ENCODE measurements around the gene NPC2. TPM values are rescaled to one million over a fixed set of nuclear protein-coding genes. Genes with fewer than 3 reads are reported as not detected.

NPC2 gene
- polyA plus RNA-seq, 3 donors from 2014 or later: 86.3 to 128 (median 92.8) TPM

DNA sequence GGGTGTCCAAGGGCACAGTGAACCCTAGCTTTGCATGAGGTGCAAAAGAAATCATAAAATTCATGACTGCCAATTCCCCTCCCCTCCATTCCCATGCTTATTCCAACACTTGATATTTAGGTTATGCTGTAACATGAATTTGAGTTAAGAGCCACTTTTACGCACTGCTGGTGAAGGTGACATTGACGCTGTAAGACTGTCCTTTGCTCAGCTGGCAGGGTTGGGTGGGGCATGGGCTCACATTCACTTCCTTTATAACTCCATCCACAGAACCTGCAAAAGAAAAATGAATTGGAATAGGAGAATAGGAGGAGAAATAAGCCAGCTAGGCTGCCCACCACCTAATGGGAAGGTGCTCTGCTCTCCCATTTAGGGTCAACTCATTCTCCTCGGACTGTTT lies 6.9 kb downstream of the NPC2 start:
- Mint-ChIP-seq H3K27me3 (ENCODE audit: low read depth in 3 of 3) (peaks cover 0 to 2% (median 0%) of the 10 kb centered on the region in 3 donors), H3K36me3 (peaks cover 18 to 31% (median 26%) of the 10 kb centered on the region in 3 donors), H3K4me3 (no peak overlapping the region), H3K27ac (no peak overlapping the region), H3K9me3 (no peaks in the 10 kb centered on the region), H3K4me1 (no peaks in the 10 kb centered on the region)
- no peak for DNase-seq

- Mint-ChIP-seq H3K27me3 (ENCODE audit: low read depth in 3 of 3) (no peaks in the 10 kb centered on the region), H3K9me3 (no peaks in the 10 kb centered on the region), H3K27ac (no peak overlapping the region), H3K4me1 (no peaks in the 10 kb centered on the region), H3K36me3 (peaks cover 34 to 54% (median 43%) of the 10 kb centered on the region in 3 donors), H3K4me3 (no peak overlapping the region)
- no peak for DNase-seq
These were observed 9.8 kb downstream of the NPC2 start for GRCh38 chr14:74483321-74483720.

- Mint-ChIP-seq H3K4me1 (no peaks in the 10 kb centered on the region), H3K36me3 (peaks cover 34 to 60% (median 48%) of the 10 kb centered on the region in 3 donors), H3K9me3 (no peaks in the 10 kb centered on the region)
These were observed 10.5 kb downstream of the NPC2 start for GRCh38 chr14:74482571-74482970.

GRCh38 chr14:74480046-74480445 lies 13.1 kb downstream of the NPC2 start:
- H3K9me3 Mint-ChIP-seq: no peaks in the 10 kb centered on the region
- no peak overlapping the region for H3K4me3 Mint-ChIP-seq
- peaks cover 0 to 2% (median 0%) of the 10 kb centered on the region in 3 donors for H3K27me3 Mint-ChIP-seq (ENCODE audit: low read depth in 3 of 3)
- no peak for DNase-seq
- H3K27ac Mint-ChIP-seq: no peak overlapping the region
- no peaks in the 10 kb centered on the region for H3K4me1 Mint-ChIP-seq
- H3K36me3 Mint-ChIP-seq: peaks cover 42 to 66% (median 59%) of the 10 kb centered on the region in 3 donors

More at GRCh38 chr14:74482571-74482970, 10.5 kb downstream of the NPC2 start:
- no peak overlapping the region for H3K27ac Mint-ChIP-seq
- no peaks in the 10 kb centered on the region for H3K27me3 Mint-ChIP-seq (ENCODE audit: low read depth in 3 of 3)
- H3K4me3 Mint-ChIP-seq: no peak overlapping the region
- DNase-seq: no peak

GRCh38 chr14:74478996-74479635 lies 14.0 kb downstream of the NPC2 start:
- Mint-ChIP-seq H3K4me1 (no peaks in the 10 kb centered on the region), H3K27ac (no peak overlapping the region), H3K4me3 (no peak overlapping the region), H3K27me3 (ENCODE audit: low read depth in 3 of 3) (peaks cover 0 to 2% (median 0%) of the 10 kb centered on the region in 3 donors), H3K9me3 (no peaks in the 10 kb centered on the region), H3K36me3 (peaks cover 36 to 59% (median 52%) of the 10 kb centered on the region in 3 donors)
- DNase-seq: no peak

DNA sequence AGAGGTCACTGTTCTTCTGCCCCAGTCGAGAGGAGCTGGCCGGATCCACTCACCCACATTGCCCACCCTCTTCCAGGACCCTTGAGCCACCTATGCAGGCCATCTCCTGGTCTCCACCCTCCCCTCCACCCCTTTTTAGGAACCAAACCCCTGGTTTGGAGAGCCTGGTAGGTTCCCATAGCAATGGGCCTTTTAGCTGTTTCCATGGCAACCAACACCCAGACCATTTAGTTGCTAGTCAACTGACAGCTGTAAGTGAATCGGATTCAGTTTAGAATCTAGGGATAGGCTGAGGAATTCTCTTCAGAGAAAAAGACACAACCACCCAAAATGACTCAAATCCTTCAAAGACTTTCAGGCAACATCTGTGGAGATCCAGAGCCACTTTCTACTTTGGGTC lies 16.5 kb downstream of the NPC2 start:
- Mint-ChIP-seq H3K4me1 (no peaks in the 10 kb centered on the region), H3K27ac (no peak overlapping the region), H3K27me3 (ENCODE audit: low read depth in 3 of 3) (peaks cover 0 to 2% (median 0%) of the 10 kb centered on the region in 3 donors), H3K4me3 (no peak overlapping the region), H3K36me3 (peaks cover 38 to 50% (median 49%) of the 10 kb centered on the region in 3 donors), H3K9me3 (no peaks in the 10 kb centered on the region)
- no peak for DNase-seq

DNA sequence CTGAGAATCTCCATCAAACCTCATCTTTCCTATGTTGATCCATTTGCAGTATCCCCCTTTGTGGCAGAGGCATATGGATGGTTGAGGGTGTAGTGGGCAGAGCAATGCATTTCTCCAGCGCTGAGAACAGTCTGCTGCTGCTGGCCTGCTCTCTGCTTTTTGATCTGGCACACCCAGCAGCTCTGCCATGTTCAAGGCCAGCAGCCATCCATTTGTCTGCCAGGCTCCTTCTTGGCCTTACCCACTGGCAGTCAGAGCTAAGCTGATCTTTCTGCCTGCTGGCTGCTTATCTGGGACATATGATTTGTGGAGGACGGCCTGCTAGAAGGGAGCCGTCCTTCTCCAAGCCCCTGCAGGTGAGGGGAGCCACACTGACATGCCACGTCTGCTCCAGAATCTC lies 17.0 kb downstream of the NPC2 start:
- Mint-ChIP-seq H3K4me3 (no peak overlapping the region), H3K36me3 (peaks cover 34 to 46% (median 45%) of the 10 kb centered on the region in 3 donors), H3K4me1 (no peaks in the 10 kb centered on the region), H3K9me3 (no peaks in the 10 kb centered on the region), H3K27ac (no peak overlapping the region), H3K27me3 (ENCODE audit: low read depth in 3 of 3) (peaks cover 0 to 2% (median 0%) of the 10 kb centered on the region in 3 donors)
- DNase-seq: no peak

GRCh38 chr14:74475678-74476077 lies 17.4 kb downstream of the NPC2 start:
- H3K27me3 Mint-ChIP-seq (ENCODE audit: low read depth in 3 of 3): peaks cover 0 to 2% (median 0%) of the 10 kb centered on the region in 3 donors
- H3K4me3 Mint-ChIP-seq: no peak overlapping the region
- no peaks in the 10 kb centered on the region for H3K9me3 Mint-ChIP-seq
- no peak overlapping the region for H3K27ac Mint-ChIP-seq
- no peaks in the 10 kb centered on the region for H3K4me1 Mint-ChIP-seq
- H3K36me3 Mint-ChIP-seq: peaks cover 29 to 41% (median 41%) of the 10 kb centered on the region in 3 donors
- DNase-seq: no peak

- Mint-ChIP-seq H3K27ac (no peak overlapping the region), H3K36me3 (peaks cover 21 to 34% (median 29%) of the 10 kb centered on the region in 3 donors), H3K27me3 (ENCODE audit: low read depth in 3 of 3) (peaks cover 0 to 2% (median 0%) of the 10 kb centered on the region in 3 donors), H3K4me3 (no peak overlapping the region), H3K9me3 (no peaks in the 10 kb centered on the region), H3K4me1 (no peaks in the 10 kb centered on the region)
- DNase-seq: no peak
These were observed 18.7 kb downstream of the NPC2 start for GRCh38 chr14:74474376-74474775.

- DNase-seq: no peak
- peaks cover 18 to 24% (median 21%) of the 10 kb centered on the region in 3 donors for H3K36me3 Mint-ChIP-seq
- no peak overlapping the region for H3K27ac Mint-ChIP-seq
- H3K4me3 Mint-ChIP-seq: no peak overlapping the region
- H3K9me3 Mint-ChIP-seq: no peaks in the 10 kb centered on the region
- peaks cover 0 to 2% (median 0%) of the 10 kb centered on the region in 3 donors for H3K27me3 Mint-ChIP-seq (ENCODE audit: low read depth in 3 of 3)
- H3K4me1 Mint-ChIP-seq: no peaks in the 10 kb centered on the region
These were observed 20.5 kb downstream of the NPC2 start for GRCh38 chr14:74472601-74473000.

DNA sequence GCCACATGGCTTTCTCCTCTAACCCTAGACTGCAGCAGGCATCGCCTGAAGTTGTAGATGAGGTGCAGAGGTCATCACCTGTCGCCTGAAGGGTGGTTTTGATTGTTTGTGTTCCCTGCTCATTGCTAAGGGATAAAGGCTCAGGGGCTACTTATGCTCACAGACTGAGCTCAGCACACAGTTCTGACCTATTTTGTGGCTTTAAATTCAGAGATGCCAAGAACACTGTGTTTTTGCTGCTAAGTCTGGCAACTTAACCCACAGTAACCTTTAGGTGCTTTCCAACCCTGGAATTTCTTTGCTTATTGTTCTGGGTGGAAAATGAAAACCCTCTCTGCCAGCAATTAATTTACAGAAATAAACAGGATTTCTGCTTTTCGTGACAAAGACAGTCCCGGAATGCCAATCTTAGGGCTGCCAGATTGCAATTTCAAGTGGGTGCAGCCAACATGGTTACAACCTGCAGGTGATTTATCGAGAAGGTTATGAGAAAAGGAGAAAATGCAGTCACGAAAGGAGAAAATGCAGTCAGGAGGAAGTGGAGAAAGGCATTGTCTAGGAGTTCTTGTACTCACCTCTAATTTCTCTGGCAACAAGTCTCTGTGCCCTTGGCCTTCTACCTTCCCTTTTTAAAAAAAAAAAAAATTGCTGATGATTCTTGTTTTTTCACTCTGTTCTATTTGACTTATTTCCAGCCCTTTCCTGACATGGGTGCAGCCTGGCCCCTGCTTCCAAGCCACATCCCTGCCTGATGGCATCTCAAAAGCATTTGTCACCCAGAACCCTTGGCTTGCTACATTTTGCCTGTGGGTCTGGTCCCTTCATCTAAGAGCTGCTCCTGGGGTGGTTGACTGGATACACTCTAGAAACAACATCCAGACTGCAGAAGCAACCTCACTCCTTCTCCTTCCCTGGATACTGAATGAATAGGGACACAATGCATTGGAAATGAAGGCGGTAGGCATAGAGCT lies 23.3 kb downstream of the NPC2 start:
- H3K36me3 Mint-ChIP-seq: peaks cover 10 to 13% (median 11%) of the 10 kb centered on the region in 3 donors
- no peaks in the 10 kb centered on the region for H3K9me3 Mint-ChIP-seq
- no peak for DNase-seq
- H3K4me3 Mint-ChIP-seq: no peak overlapping the region
- no peaks in the 10 kb centered on the region for H3K4me1 Mint-ChIP-seq
- no peak overlapping the region for H3K27ac Mint-ChIP-seq
- H3K27me3 Mint-ChIP-seq (ENCODE audit: low read depth in 3 of 3): no peaks in the 10 kb centered on the region

- H3K27me3 Mint-ChIP-seq (ENCODE audit: low read depth in 3 of 3): no peaks in the 10 kb centered on the region
- no peaks in the 10 kb centered on the region for H3K4me1 Mint-ChIP-seq
- no peak overlapping the region for H3K4me3 Mint-ChIP-seq
- DNase-seq: no peak
- H3K9me3 Mint-ChIP-seq: no peaks in the 10 kb centered on the region
- no peak overlapping the region for H3K27ac Mint-ChIP-seq
- H3K36me3 Mint-ChIP-seq: peaks cover 10 to 11% (median 11%) of the 10 kb centered on the region in 3 donors
These were observed 24.6 kb downstream of the NPC2 start for GRCh38 chr14:74468513-74468912.

GRCh38 chr14:74465335-74465734 lies 27.8 kb downstream of the NPC2 start:
- H3K27me3 Mint-ChIP-seq (ENCODE audit: low read depth in 3 of 3): peaks cover 0 to 4% (median 0%) of the 10 kb centered on the region in 3 donors
- H3K36me3 Mint-ChIP-seq: peaks cover 0 to 4% (median 0%) of the 10 kb centered on the region in 3 donors
- no peaks in the 10 kb centered on the region for H3K4me1 Mint-ChIP-seq
- no peak for DNase-seq
- H3K27ac Mint-ChIP-seq: no peak overlapping the region
- H3K4me3 Mint-ChIP-seq: no peak overlapping the region
- H3K9me3 Mint-ChIP-seq: peaks cover 0 to 2% (median 0%) of the 10 kb centered on the region in 6 donors

DNA sequence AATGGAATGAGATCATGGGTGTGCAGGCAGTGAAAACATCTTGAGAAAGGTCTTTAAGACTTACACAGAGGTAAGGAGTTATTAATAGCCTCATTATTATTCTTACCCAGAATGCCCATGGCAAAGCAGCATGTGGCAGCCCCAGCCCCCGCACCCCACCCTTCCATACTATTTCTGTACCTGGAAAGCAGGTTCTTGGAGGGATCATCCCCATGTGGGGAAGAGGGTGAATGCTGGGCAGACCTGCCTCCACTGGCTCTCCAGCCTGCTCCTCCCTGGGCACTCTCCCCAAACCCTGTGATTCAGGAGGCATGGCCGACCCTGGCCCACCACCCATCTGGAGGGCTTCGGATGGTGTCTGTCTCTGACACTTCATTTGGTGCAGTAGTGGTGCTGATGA lies 28.3 kb downstream of the NPC2 start:
- no peaks in the 10 kb centered on the region for H3K4me1 Mint-ChIP-seq
- H3K27ac Mint-ChIP-seq: no peak overlapping the region

More for the DNA sequence above, 28.3 kb downstream of the NPC2 start:
- H3K36me3 Mint-ChIP-seq: peaks cover 0 to 4% (median 0%) of the 10 kb centered on the region in 3 donors
- H3K4me3 Mint-ChIP-seq: no peak overlapping the region
- peaks cover 0 to 2% (median 0%) of the 10 kb centered on the region in 6 donors for H3K9me3 Mint-ChIP-seq
- no peak for DNase-seq
- H3K27me3 Mint-ChIP-seq (ENCODE audit: low read depth in 3 of 3): peaks cover 0 to 4% (median 4%) of the 10 kb centered on the region in 3 donors
